Fibroblast of pulmonary artery (primary cell): ENCODE measurements around the gene IGF2R.
A peak's percentile ranks its signal among the peaks of the same experiment; 100 is the strongest.

Experiments
- DNase-seq: peaks from one replicate; pipeline ENCODE4 v3.0.0-alpha.2; 2010; ENCODE audit warnings: low read depth
- H3K4me3 ChIP-seq: replicated peaks from 2 replicates; pipeline ENCODE4 v1.5.1; 2011; ENCODE audit warnings: low read depth, mild to moderate bottlenecking, control low read depth, low read length, moderate library complexity
- CTCF ChIP-seq: IDR thresholded peaks from 2 replicates; pipeline ENCODE4 v1.5.1; 2011; ENCODE audit warnings: mild to moderate bottlenecking, control low read depth, low read length, inconsistent platforms; ENCODE audit errors: missing control alignments

Gene IGF2R

GRCh38 chr6:160002882-160003281, 34.0 kb downstream of the IGF2R start:
- no peak overlapping the region for H3K4me3 ChIP-seq
- TF ChIP-seq CTCF: no peak
- no peak for DNase-seq

- H3K4me3 ChIP-seq: no peak overlapping the region
- DNase-seq: no peak
- TF ChIP-seq CTCF: no peak
These were observed 35.1 kb downstream of the IGF2R start for GRCh38 chr6:160004018-160004417.

DNA sequence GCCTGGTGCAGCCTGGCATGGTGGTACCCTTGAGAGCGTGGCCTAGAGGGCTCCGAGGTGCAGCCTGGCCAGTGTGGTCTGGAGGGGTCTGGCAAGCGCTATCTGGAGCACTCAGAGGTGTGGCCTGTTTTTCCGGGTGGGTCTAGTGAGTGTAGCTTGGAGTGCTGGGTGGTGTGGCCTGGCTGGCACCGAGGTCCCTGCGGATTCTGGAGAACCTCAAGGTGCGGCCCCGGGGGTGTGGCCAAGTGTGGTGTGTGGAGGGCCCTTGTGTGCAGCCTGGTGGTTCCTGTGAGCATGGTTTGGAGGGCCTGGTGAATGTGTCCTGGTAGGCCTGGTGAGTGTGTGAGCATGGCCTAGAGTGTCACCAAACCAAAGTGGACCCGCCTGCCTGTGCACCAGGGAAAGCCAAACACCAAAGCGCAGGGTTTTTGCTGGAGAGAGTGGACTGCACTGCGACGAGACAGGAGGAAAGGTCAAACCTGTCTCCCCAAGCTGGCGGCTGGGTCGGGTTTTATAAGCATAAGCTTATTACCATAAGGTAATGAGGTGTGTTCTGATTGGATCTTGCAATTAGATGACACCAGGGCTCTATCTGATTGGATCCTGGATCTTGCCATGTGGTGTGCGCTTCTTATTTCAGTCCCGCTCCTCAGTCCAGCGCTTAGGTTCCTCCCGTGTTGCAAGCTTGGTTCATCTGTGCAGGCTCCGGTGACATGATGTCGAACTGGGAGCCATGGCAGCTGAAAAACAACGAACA, 35.7 kb downstream of the IGF2R start:
- TF ChIP-seq CTCF: no peak
- no peak for DNase-seq
- no peak overlapping the region for H3K4me3 ChIP-seq

- no peak overlapping the region for H3K4me3 ChIP-seq
- no peak for TF ChIP-seq CTCF
- no peak for DNase-seq
These were observed 36.3 kb downstream of the IGF2R start for GRCh38 chr6:160005211-160005610.

DNA sequence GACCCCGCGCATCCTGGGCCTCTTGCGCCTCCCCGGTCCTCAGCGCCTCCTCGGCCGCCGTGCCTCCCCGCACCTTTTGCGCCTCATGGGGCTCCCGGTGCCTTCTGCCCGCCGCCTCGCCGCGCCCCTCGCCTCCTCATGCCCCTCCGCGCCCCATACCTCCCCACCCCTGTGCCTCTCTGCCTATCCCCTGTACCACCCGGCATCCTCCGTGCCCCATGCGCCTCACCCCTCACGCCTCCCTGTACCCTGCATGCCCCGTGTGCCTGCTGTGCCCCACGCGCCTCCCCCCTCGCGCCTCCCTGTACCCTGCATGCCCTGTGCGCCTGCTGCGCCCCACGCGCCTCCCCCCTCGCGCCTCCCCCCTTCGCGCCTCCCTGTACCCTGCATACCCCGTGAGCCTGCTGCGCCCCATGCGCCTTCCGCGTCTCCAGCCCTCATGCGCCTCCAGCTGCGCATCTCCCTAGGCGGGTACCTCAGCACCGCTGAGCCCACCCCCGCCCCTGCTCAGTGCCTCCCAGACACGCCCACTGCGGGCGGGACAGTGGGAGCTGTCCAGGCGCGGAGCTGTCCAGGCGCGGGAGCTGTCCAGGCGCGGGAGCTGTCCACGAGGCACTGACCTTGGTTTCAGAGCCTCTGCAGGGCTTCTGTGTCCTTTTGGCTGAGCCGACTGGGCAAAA, 37.1 kb downstream of the IGF2R start:
- peak; percentile 63 for DNase-seq
- TF ChIP-seq CTCF: no peak

DNA sequence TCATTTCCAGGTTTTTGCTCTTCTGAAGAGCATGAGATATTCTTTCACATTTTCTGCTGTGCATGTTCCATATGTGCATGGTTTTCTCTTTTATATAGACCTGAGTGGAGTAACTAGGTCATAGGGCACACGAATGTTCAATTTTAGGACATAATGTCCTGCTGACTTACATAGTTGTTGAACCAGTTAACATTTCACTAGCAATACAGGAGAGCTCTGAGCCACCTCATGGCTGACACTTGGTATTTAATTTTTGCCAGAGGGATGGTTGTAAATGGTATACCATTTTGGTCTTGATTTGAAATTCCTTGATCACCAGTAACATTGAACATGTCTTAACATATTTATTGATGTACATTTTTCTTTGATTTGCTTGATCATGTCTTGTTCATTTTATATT, 38.3 kb downstream of the IGF2R start:
- no peak for DNase-seq
- H3K4me3 ChIP-seq: no peak overlapping the region
- no peak for TF ChIP-seq CTCF

More for the DNA sequence above, 37.1 kb downstream of the IGF2R start:
- H3K4me3 ChIP-seq: no peak overlapping the region

- no peak overlapping the region for H3K4me3 ChIP-seq
- TF ChIP-seq CTCF: no peak
- no peak for DNase-seq
These were observed 38.7 kb downstream of the IGF2R start for GRCh38 chr6:160007611-160008010.
